HG02884 (cell line): ENCODE data around the gene CCDC188.

Experiments
- ATAC-seq: cut with Tn5 transposase; IDR thresholded peaks from one replicate; pipeline ENCODE4 v1.9.1; 2021; ENCODE audit warnings: mild to moderate bottlenecking, moderate library complexity; ENCODE audit not compliant: unreplicated experiment

CCDC188 gene

GRCh38 chr22:20135806-20136602 lies 14.9 kb downstream of the CCDC188 start:
- ATAC-seq = no peak

GRCh38 chr22:20135265-20135664 lies 15.6 kb downstream of the CCDC188 start:
- ATAC-seq = no peak

- no peak for ATAC-seq
Measured at GRCh38 chr22:20133930-20134549, 16.8 kb downstream of the CCDC188 start.

- ATAC-seq = no peak
Measured at GRCh38 chr22:20132686-20133246, 18.1 kb downstream of the CCDC188 start.

GRCh38 chr22:20131859-20132685 lies 18.8 kb downstream of the CCDC188 start:
- ATAC-seq = no peak

- ATAC-seq = peak; percentile 45
Measured at GRCh38 chr22:20131597-20131858, 19.3 kb downstream of the CCDC188 start, which contains the start of gene ZDHHC8. ZDHHC8 (plus strand) TSS chr22:20131804; CDS start chr22:20131948, 144 bp downstream.

- ATAC-seq = peak; percentile 42
Measured at GRCh38 chr22:20130731-20131596, 19.9 kb downstream of the CCDC188 start.

- no peak for ATAC-seq
Measured at GRCh38 chr22:20130319-20130718, 20.5 kb downstream of the CCDC188 start.

GRCh38 chr22:20129747-20130014 lies 21.2 kb downstream of the CCDC188 start:
- no peak for ATAC-seq

GRCh38 chr22:20128902-20129746 lies 21.7 kb downstream of the CCDC188 start:
- ATAC-seq = no peak

- no peak for ATAC-seq
Measured at GRCh38 chr22:20128619-20128901, 22.3 kb downstream of the CCDC188 start.

GRCh38 chr22:20127869-20128618 lies 22.8 kb downstream of the CCDC188 start:
- no peak for ATAC-seq

- ATAC-seq = no peak
Measured at GRCh38 chr22:20127318-20127868, 23.5 kb downstream of the CCDC188 start.

GRCh38 chr22:20126284-20127029 lies 24.4 kb downstream of the CCDC188 start:
- no peak for ATAC-seq

GRCh38 chr22:20125201-20126174 lies 25.4 kb downstream of the CCDC188 start:
- ATAC-seq = no peak

- no peak for ATAC-seq
Measured at GRCh38 chr22:20124083-20124787, 26.6 kb downstream of the CCDC188 start.
